ENCODE results near the gene OR6Y1.

Gene OR6Y1

GRCh38 chr1:158554352-158554751, at the start of gene OR6Y1:
Gene OR6Y1, minus strand, starts transcription at chr1:158554405. Its CDS starts 6,300 bp downstream, at chr1:158548105.
- DNase-seq (ENCODE audit: low read depth in 2 of 3, low spot score in 2 of 3): no peak

GRCh38 chr1:158600735-158601134, 46.5 kb upstream of the OR6Y1 start:
- DNase-seq (ENCODE audit: low read depth in 2 of 3, low spot score in 2 of 3): no peak

GRCh38 chr1:158586942-158587341, 32.7 kb upstream of the OR6Y1 start:
- no peak for DNase-seq (ENCODE audit: low read depth in 2 of 3, low spot score in 2 of 3)

- DNase-seq (ENCODE audit: low read depth in 2 of 3, low spot score in 2 of 3): no peak
These were observed 29.8 kb upstream of the OR6Y1 start for GRCh38 chr1:158583962-158584361.

GRCh38 chr1:158579733-158580132, 25.5 kb upstream of the OR6Y1 start, which contains the start of gene OR10X1:
Gene OR10X1, minus strand, starts transcription at chr1:158579899. Its CDS starts 0 bp downstream, at chr1:158579899.
- DNase-seq (ENCODE audit: low read depth in 2 of 3, low spot score in 2 of 3): no peak

- DNase-seq (ENCODE audit: low read depth in 2 of 3, low spot score in 2 of 3): no peak
These were observed 23.4 kb upstream of the OR6Y1 start for GRCh38 chr1:158577561-158577960.

GRCh38 chr1:158572226-158572625, 18.0 kb upstream of the OR6Y1 start:
- DNase-seq (ENCODE audit: low read depth in 2 of 3, low spot score in 2 of 3): no peak

- DNase-seq (ENCODE audit: low read depth in 2 of 3, low spot score in 2 of 3): no peak
These were observed 16.3 kb upstream of the OR6Y1 start, which contains the start of gene OR6P1 for GRCh38 chr1:158570480-158570879. Gene OR6P1, minus strand, starts transcription at chr1:158570580. Its CDS starts 6,976 bp downstream, at chr1:158563604.

GRCh38 chr1:158564608-158565007, 10.4 kb upstream of the OR6Y1 start:
- DNase-seq (ENCODE audit: low read depth in 2 of 3, low spot score in 2 of 3): no peak

GRCh38 chr1:158563853-158564252, 9.6 kb upstream of the OR6Y1 start:
- no peak for DNase-seq (ENCODE audit: low read depth in 2 of 3, low spot score in 2 of 3)

- no peak for DNase-seq (ENCODE audit: low read depth in 2 of 3, low spot score in 2 of 3)
These were observed 5.5 kb upstream of the OR6Y1 start for GRCh38 chr1:158559696-158560095.

GRCh38 chr1:158552296-158552695, 1.9 kb downstream of the OR6Y1 start:
- DNase-seq (ENCODE audit: low read depth in 2 of 3, low spot score in 2 of 3): no peak

- no peak for DNase-seq (ENCODE audit: low read depth in 2 of 3, low spot score in 2 of 3)
These were observed 6.7 kb downstream of the OR6Y1 start for GRCh38 chr1:158547533-158547932.

GRCh38 chr1:158537609-158538008, 16.6 kb downstream of the OR6Y1 start:
- DNase-seq (ENCODE audit: low read depth in 2 of 3, low spot score in 2 of 3): no peak

- no peak for DNase-seq (ENCODE audit: low read depth in 2 of 3, low spot score in 2 of 3)
These were observed 19.7 kb downstream of the OR6Y1 start for GRCh38 chr1:158534496-158534895.

- DNase-seq (ENCODE audit: low read depth in 2 of 3, low spot score in 2 of 3): no peak
These were observed 26.9 kb downstream of the OR6Y1 start for GRCh38 chr1:158527190-158527815.

GRCh38 chr1:158521666-158522058, 32.5 kb downstream of the OR6Y1 start:
- no peak for DNase-seq (ENCODE audit: low read depth in 2 of 3, low spot score in 2 of 3)

- no peak for DNase-seq (ENCODE audit: low read depth in 2 of 3, low spot score in 2 of 3)
These were observed 33.1 kb downstream of the OR6Y1 start for GRCh38 chr1:158520955-158521665.

GRCh38 chr1:158520021-158520420, 34.2 kb downstream of the OR6Y1 start:
- no peak for DNase-seq (ENCODE audit: low read depth in 2 of 3, low spot score in 2 of 3)

GRCh38 chr1:158516966-158517365, 37.2 kb downstream of the OR6Y1 start:
- DNase-seq (ENCODE audit: low read depth in 2 of 3, low spot score in 2 of 3): no peak

- no peak for DNase-seq (ENCODE audit: low read depth in 2 of 3, low spot score in 2 of 3)
These were observed 44.6 kb downstream of the OR6Y1 start for GRCh38 chr1:158509471-158510156.

GRCh38 chr1:158507511-158507910, 46.7 kb downstream of the OR6Y1 start:
- DNase-seq (ENCODE audit: low read depth in 2 of 3, low spot score in 2 of 3): no peak
